ENCODE measurements around the gene MSGN1.

DNA sequence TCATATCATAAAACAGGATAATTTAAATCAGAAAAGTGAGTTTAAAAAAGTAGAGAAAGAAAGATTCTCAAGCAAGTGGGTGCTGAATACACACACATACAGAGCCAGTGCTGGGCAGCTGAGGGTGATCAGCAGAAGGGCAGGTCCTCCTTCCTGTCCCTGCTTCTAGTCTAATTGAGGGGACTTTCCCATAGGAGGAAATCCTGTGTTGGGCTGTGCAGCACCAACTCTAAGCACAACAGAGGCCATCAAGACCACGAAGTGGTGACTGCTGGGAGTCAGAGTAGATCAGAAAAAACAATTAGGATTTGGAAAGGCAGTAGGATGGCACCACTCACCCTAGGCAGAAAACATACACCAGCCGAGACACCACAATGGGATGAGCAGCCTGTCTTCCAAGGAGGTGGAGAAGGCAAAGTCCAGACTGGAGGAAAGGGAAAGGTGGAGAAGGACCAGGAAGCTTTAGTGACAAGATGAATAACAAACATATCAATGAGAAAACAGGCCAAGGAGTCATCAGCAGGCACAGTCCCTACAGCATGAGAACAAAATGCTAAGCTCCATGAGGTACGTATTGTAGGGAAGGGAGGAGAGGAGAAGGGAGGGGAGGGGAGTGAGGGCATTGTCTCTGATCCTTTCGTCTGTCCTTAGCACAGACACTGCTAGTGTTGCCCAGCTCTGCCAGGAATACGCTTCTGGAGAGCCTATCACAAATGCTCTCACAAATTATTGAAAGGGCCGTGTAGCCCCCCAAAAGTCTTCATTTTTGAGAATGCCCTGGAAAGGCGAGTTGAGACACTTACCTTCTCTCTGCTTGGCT, 16.7 kb upstream of the MSGN1 start:
- no peak for TF ChIP-seq ZNF544 (tag by site-specific recombination; IDR thresholded peaks at IDR 0.05)
- TF ChIP-seq, protein P1, sequence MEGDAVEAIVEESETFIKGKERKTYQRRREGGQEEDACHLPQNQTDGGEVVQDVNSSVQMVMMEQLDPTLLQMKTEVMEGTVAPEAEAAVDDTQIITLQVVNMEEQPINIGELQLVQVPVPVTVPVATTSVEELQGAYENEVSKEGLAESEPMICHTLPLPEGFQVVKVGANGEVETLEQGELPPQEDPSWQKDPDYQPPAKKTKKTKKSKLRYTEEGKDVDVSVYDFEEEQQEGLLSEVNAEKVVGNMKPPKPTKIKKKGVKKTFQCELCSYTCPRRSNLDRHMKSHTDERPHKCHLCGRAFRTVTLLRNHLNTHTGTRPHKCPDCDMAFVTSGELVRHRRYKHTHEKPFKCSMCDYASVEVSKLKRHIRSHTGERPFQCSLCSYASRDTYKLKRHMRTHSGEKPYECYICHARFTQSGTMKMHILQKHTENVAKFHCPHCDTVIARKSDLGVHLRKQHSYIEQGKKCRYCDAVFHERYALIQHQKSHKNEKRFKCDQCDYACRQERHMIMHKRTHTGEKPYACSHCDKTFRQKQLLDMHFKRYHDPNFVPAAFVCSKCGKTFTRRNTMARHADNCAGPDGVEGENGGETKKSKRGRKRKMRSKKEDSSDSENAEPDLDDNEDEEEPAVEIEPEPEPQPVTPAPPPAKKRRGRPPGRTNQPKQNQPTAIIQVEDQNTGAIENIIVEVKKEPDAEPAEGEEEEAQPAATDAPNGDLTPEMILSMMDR (tag by site-specific recombination; IDR thresholded peaks at IDR 0.05), result no peak
- no peak for TF ChIP-seq ZNF768 (tag by site-specific recombination; IDR thresholded peaks at IDR 0.05)

Measured in HEK293 (cell line).